Liver (tissue), 9 donors: ENCODE results near the gene KCTD19. TPM values are rescaled to one million over a fixed set of nuclear protein-coding genes. Genes with fewer than 3 reads are reported as not detected.

ENCODE experiments used
- DNase-seq: peaks from one replicate; pipeline ENCODE4 v3.0.0-alpha.2; 2017; ENCODE audit warnings: low spot score
- H3K27ac ChIP-seq, 2 donors: one replicate each; pipeline ENCODE4 v1.7.0; 2013; ENCODE audit warnings: inconsistent platforms in 2 of 2, low read length in 2 of 2, control low read depth in 1 of 2, low read depth in 1 of 2, mild to moderate bottlenecking in 1 of 2
- H3K27me3 ChIP-seq, 4 donors: one replicate each; pipeline versions ENCODE4 v1.6.1 to v1.7.0; 2013; ENCODE audit warnings: low read length in 3 of 4, inconsistent platforms in 1 of 4, mild to moderate bottlenecking in 1 of 4, moderate library complexity in 1 of 4; ENCODE audit not compliant: control insufficient read depth in 4 of 4, insufficient read depth in 4 of 4
- H3K36me3 ChIP-seq, 4 donors: one replicate each; pipeline versions ENCODE4 v1.6.1 to v1.7.0; 2013; ENCODE audit warnings: low read length in 3 of 4, mild to moderate bottlenecking in 3 of 4, low read depth in 1 of 4, moderate library complexity in 1 of 4; ENCODE audit not compliant: control insufficient read depth in 4 of 4, insufficient read depth in 3 of 4
- H3K4me1 ChIP-seq, 4 donors: one replicate each; pipeline versions ENCODE4 v1.6.1 to v1.7.0; 2013; ENCODE audit warnings: low read length in 3 of 4, mild to moderate bottlenecking in 3 of 4, moderate library complexity in 1 of 4; ENCODE audit not compliant: control insufficient read depth in 4 of 4, insufficient read depth in 4 of 4
- H3K4me3 ChIP-seq, 3 donors: one replicate each; pipeline versions ENCODE4 v1.6.1 to v1.7.0; 2013; ENCODE audit warnings: low read length in 3 of 3, control low read depth in 1 of 3, low read depth in 1 of 3, mild to moderate bottlenecking in 1 of 3
- H3K9ac ChIP-seq, 2 donors: one replicate each; pipeline ENCODE4 v1.7.0; 2013; ENCODE audit warnings: low read length in 2 of 2, mild to moderate bottlenecking in 2 of 2, moderate library complexity in 2 of 2, control low read depth in 1 of 2, low read depth in 1 of 2
- H3K9me3 ChIP-seq, 4 donors: one replicate each; pipeline versions ENCODE4 v1.6.1 to v1.7.0; 2013; ENCODE audit warnings: low read length in 3 of 4; ENCODE audit not compliant: control insufficient read depth in 4 of 4
- ATF3 ChIP-seq: IDR thresholded peaks from 2 replicates; pipeline ENCODE4 v1.6.1; 2016; ENCODE audit warnings: antibody characterized with exemption
- CTCF ChIP-seq: fragments of 150-350 bp; IDR thresholded peaks from 2 replicates; pipeline ENCODE4 v1.5.1; 2017; ENCODE audit warnings: improper control_type of control experiment, low read depth, low read length; ENCODE audit not compliant: missing input control
- EGR1 ChIP-seq, 2 donors: IDR thresholded peaks; 2 replicates each; pipeline ENCODE4 v1.6.1; 2016 to 2018; ENCODE audit warnings: antibody characterized with exemption in 2 of 2, low read depth in 2 of 2
- FOXA1 ChIP-seq: IDR thresholded peaks from 2 replicates; pipeline ENCODE4 v1.6.1; 2016; ENCODE audit warnings: antibody characterized with exemption
- FOXA2 ChIP-seq: IDR thresholded peaks from 2 replicates; pipeline ENCODE4 v1.6.1; 2016; ENCODE audit warnings: antibody characterized with exemption
- GABPA ChIP-seq, 2 donors: IDR thresholded peaks in 1 of 2; conservative IDR thresholded peaks in 1 of 2; 2 replicates each; pipeline ENCODE4 v1.6.1; 2016; ENCODE audit warnings: antibody characterized with exemption in 2 of 2, mild to moderate bottlenecking in 1 of 2, moderate library complexity in 1 of 2
- HNF4A ChIP-seq, 2 donors: conservative IDR thresholded peaks; 2 replicates each; pipeline ENCODE4 v1.6.1; 2016; ENCODE audit warnings: antibody characterized with exemption in 2 of 2, mild to moderate bottlenecking in 2 of 2
- HNF4G ChIP-seq: IDR thresholded peaks from 2 replicates; pipeline ENCODE4 v1.6.1; 2016; ENCODE audit warnings: antibody characterized with exemption
- JUND ChIP-seq, 2 donors: IDR thresholded peaks; 2 replicates each; pipeline ENCODE4 v1.6.1; 2016; ENCODE audit warnings: antibody characterized with exemption in 2 of 2
- MAX ChIP-seq: IDR thresholded peaks from 2 replicates; pipeline ENCODE4 v1.6.1; 2016; ENCODE audit warnings: antibody characterized with exemption
- NR2F2 ChIP-seq: IDR thresholded peaks from 2 replicates; pipeline ENCODE4 v1.6.1; 2016; ENCODE audit warnings: antibody characterized with exemption
- RAD21 ChIP-seq, 2 donors: IDR thresholded peaks; 2 replicates each; pipeline ENCODE4 v1.6.1; 2016; ENCODE audit warnings: antibody characterized with exemption in 2 of 2, mild to moderate bottlenecking in 2 of 2
- RXRA ChIP-seq, 2 donors: IDR thresholded peaks; 2 replicates each; pipeline ENCODE4 v1.6.1; 2017 to 2018; ENCODE audit warnings: antibody characterized with exemption in 2 of 2, mild to moderate bottlenecking in 1 of 2
- SP1 ChIP-seq: IDR thresholded peaks from 2 replicates; pipeline ENCODE4 v1.6.1; 2018; ENCODE audit warnings: antibody characterized with exemption, mild to moderate bottlenecking
- TAF1 ChIP-seq: conservative IDR thresholded peaks from 2 replicates; pipeline ENCODE4 v1.6.1; 2016; ENCODE audit warnings: antibody characterized with exemption, mild to moderate bottlenecking
- YY1 ChIP-seq: IDR thresholded peaks from 2 replicates; pipeline ENCODE4 v1.6.1; 2016; ENCODE audit warnings: antibody characterized with exemption, mild to moderate bottlenecking
- ZBTB33 ChIP-seq: IDR thresholded peaks from 2 replicates; pipeline ENCODE4 v1.6.1; 2016; ENCODE audit warnings: antibody characterized with exemption
- WGBS: extraction: QIAGEN DNeasy Blood & Tissue Kit; methylation state at CpG from one replicate; pipeline ENCODE4 v1.1.7; 2013; 5-methylcytosine and 5-hydroxymethylcytosine counted together
- polyA plus RNA-seq, 2 donors: library from polyadenylated mRNA; stranded (reverse) in 1 of 2; unstranded in 1 of 2; fragments of 200-250 nt in 1 of 2; fragments of >200 nt in 1 of 2; fragmentation: Nextera tagmentation in 1 of 2; extraction: Ambion mirVana in 1 of 2; gene quantifications; one replicate each; pipeline versions ENCODE4 v1.2.1 to v1.2.3, GENCODE V29; 2013 to 2015
- total RNA-seq, 2 donors: library from RNA; depleted of rRNA; stranded (reverse); fragments of >200 nt; gene quantifications; one replicate each; pipeline ENCODE4 v1.2.3, GENCODE V29; 2014
- TF ChIP-seq, protein P1 (sequence below): IDR thresholded peaks from 2 replicates; pipeline ENCODE4 v1.6.1; 2016; ENCODE audit warnings: antibody characterized with exemption, mild to moderate bottlenecking
- donor health status: healthy.
- donor health status: healthy.
- donor health status: healthy.
- donor health status: healthy.
- donor health status: healthy.

Gene KCTD19
- total and polyA plus RNA-seq, 4 donors = 0.28 TPM; not detected in 3

DNA sequence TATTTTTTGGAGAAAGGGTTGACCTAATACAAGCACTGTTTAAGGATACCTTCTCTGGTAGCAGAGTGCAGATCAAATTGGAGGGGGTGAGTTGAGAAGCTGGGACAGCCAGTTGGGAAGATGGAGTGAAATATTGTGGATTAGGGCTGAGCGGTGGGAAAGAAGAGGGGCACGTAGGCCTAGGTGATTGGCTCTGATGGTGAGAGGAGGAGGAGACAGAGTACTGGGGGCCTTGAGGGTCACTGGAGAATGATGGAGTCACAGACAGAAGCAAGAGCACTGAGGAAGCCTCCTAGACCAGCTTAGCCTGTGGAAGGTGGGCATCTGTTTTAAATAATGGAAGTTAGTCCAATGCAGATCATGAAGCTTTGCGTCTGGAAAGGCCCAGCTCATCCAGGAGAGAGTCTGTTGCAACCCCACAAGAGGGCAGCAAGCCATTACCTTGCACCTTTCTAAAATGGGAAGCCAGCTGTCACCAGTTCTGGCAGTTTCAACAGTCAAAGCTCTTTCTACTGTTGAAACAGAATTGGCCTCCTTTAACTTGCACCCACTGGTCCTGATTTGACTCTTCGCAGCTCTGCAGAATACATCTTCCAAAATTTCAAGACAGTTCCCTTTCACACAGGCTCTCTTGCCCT, 66.0 kb downstream of the KCTD19 start:
- 75% methylated on average over 4 of the region's 4 CpGs for WGBS
- Histone ChIP-seq H3K4me1 (no peaks in the 10 kb centered on the region), H3K27me3 (no peaks in the 10 kb centered on the region), H3K9me3 (no peaks in the 10 kb centered on the region), H3K4me3 (no peak overlapping the region), H3K9ac (no peak overlapping the region), H3K36me3 (no peaks in the 10 kb centered on the region), H3K27ac (no peak overlapping the region)
- TF ChIP-seq CTCF (peak; percentile 44), HNF4G (no peak), RAD21 (IDR thresholded peaks at IDR 0.05) (peak; percentile 74 to 75)
- DNase-seq = no peak

DNA sequence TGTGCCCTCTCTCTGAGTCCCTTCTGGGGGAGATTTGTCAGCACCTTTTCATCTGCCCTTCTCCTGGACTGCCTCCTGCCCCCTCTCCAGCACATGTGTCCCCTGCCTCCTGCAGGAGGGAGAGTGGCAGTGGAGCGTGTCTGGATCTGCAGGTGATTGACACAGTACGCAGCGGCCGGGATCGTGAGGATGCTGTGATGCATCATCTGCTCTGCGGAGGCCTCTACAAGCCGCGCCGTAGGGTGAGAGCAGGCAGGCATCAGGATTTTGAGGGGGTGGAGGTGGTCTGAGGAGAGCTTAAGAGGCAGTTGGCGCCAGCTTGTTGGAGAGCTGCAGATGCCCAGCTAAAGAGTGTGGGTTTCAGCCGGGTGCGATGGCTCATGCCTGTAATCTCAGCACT, 66.8 kb downstream of the KCTD19 start:
- H3K9me3 ChIP-seq = no peaks in the 10 kb centered on the region
- no peaks in the 10 kb centered on the region for H3K36me3 ChIP-seq
- no peak overlapping the region for H3K27ac ChIP-seq
- no peak overlapping the region for H3K9ac ChIP-seq
- TF ChIP-seq SP1 (no peak), TAF1 (no peak), YY1 (no peak), FOXA2 (no peak), ATF3 (no peak), FOXA1 (no peak), CTCF (no peak), ZBTB33 (no peak), HNF4G (no peak), MAX (no peak), JUND (IDR thresholded peaks at IDR 0.05) (no peak), EGR1 (IDR thresholded peaks at IDR 0.05; ENCODE audit: low read depth in 2 of 2) (no peak), HNF4A (conservative IDR thresholded peaks at IDR 0.05) (no peak), RXRA (IDR thresholded peaks at IDR 0.05) (no peak), NR2F2 (no peak), GABPA (IDR thresholded peaks at IDR 0.05 in 1 of 2, conservative IDR thresholded peaks at IDR 0.05 in 1 of 2) (no peak), RAD21 (IDR thresholded peaks at IDR 0.05) (no peak)
- TF ChIP-seq, protein P1, sequence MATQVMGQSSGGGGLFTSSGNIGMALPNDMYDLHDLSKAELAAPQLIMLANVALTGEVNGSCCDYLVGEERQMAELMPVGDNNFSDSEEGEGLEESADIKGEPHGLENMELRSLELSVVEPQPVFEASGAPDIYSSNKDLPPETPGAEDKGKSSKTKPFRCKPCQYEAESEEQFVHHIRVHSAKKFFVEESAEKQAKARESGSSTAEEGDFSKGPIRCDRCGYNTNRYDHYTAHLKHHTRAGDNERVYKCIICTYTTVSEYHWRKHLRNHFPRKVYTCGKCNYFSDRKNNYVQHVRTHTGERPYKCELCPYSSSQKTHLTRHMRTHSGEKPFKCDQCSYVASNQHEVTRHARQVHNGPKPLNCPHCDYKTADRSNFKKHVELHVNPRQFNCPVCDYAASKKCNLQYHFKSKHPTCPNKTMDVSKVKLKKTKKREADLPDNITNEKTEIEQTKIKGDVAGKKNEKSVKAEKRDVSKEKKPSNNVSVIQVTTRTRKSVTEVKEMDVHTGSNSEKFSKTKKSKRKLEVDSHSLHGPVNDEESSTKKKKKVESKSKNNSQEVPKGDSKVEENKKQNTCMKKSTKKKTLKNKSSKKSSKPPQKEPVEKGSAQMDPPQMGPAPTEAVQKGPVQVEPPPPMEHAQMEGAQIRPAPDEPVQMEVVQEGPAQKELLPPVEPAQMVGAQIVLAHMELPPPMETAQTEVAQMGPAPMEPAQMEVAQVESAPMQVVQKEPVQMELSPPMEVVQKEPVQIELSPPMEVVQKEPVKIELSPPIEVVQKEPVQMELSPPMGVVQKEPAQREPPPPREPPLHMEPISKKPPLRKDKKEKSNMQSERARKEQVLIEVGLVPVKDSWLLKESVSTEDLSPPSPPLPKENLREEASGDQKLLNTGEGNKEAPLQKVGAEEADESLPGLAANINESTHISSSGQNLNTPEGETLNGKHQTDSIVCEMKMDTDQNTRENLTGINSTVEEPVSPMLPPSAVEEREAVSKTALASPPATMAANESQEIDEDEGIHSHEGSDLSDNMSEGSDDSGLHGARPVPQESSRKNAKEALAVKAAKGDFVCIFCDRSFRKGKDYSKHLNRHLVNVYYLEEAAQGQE = no peak
- WGBS = 94% methylated on average over 12 of the region's 12 CpGs
- no peaks in the 10 kb centered on the region for H3K4me1 ChIP-seq
- no peak for DNase-seq
- no peak overlapping the region for H3K4me3 ChIP-seq
- H3K27me3 ChIP-seq = no peaks in the 10 kb centered on the region
